Measurements from ENCODE around the gene MSI2. TPM values are rescaled to one million over a fixed set of nuclear protein-coding genes. Genes with fewer than 3 reads are reported as not detected.

Gene MSI2
- total RNA-seq, 2 experiments from 2014 or later, result 59.6 to 61.7 TPM

GRCh38 chr17:57251211-57251787 is 5.0 kb upstream of the MSI2 start:
- POLR2A ChIA-PET, result interaction anchor here (0.8 kb wide), 1 partner anchor 409 kb away, joined by 3 read pairs; no protein-coding TSS in a partner anchor
- no peak for TF ChIP-seq CTCF (IDR thresholded peaks at IDR 0.05)
- Mint-ChIP-seq H3K9me3 (peaks cover 13% of the 10 kb centered on the region), H3K36me3 (ENCODE audit: low read depth) (no peaks in the 10 kb centered on the region), H3K4me1 (ENCODE audit: low read depth) (peaks cover 6% of the 10 kb centered on the region), H3K27ac (no peak overlapping the region), H3K4me3 (no peak overlapping the region), H3K27me3 (no peaks in the 10 kb centered on the region)
- intact Hi-C loops (cut with micrococcal nuclease), result no loop called here
- no peak for DNase-seq
- no peak for ATAC-seq
- CTCF ChIA-PET, result interaction anchor here (5.0 kb wide), 1 partner anchor 8 kb away, joined by 47 read pairs; no protein-coding TSS in a partner anchor

DNA sequence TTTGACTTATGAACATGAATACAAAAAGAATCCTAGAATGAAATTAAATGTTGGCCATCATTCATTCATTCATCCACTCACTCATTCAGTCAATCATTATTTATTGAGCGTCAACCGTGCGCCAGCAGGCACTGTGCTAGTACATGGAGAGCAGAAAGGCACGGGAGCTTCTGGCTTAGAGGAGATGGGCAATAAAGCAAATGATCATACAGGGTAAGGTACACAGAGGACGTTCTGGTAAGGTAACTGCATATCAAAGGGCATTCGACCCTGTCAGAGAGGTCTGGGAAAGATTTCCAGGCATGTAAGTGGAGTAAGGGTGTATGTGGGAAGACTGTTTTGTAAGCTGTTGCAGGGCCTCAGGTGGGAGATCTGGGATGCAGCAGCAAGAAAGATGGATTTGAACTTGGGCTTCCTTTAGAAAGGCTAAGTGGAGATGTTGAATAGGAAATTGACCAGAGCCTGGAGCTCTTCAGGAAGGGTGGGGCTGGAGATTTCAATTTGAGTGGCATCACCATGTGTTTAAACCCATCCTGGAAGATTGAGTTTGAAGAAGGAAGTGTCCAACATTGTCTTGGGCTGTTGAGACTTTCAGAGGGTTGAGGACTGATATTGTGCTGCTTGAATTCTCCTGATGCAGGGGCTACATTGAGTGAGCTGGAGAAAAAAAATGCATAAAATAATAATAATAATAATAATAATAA is 2.8 kb upstream of the MSI2 start:
- no peak overlapping the region for H3K4me3 Mint-ChIP-seq
- peaks cover 13% of the 10 kb centered on the region for H3K9me3 Mint-ChIP-seq
- ATAC-seq (no peak), DNase-seq (no peak)
- no peaks in the 10 kb centered on the region for H3K27me3 Mint-ChIP-seq
- POLR2A ChIA-PET, result interaction anchor here (1.2 kb wide), 1 partner anchor 31 kb away, joined by 3 read pairs; no protein-coding TSS in a partner anchor
- H3K4me1 Mint-ChIP-seq (ENCODE audit: low read depth), result peaks cover 11% of the 10 kb centered on the region
- intact Hi-C loops (cut with micrococcal nuclease), result no loop called here
- peaks cover 5% of the 10 kb centered on the region for H3K36me3 Mint-ChIP-seq (ENCODE audit: low read depth)
- CTCF ChIA-PET, result interaction anchor here (1.2 to 5.0 kb wide), 2 partner anchors 10 to 119 kb away, joined by 3 to 47 read pairs; no protein-coding TSS in a partner anchor
- no peak overlapping the region for H3K27ac Mint-ChIP-seq
- TF ChIP-seq CTCF (IDR thresholded peaks at IDR 0.05), result no peak

- no peaks in the 10 kb centered on the region for H3K27me3 Mint-ChIP-seq
- POLR2A ChIA-PET, result no interaction called here
- peak overlapping the region; percentile 80 for H3K4me3 Mint-ChIP-seq
- CTCF ChIA-PET, result interaction anchor here (5.0 kb wide), 1 partner anchor 12 kb away, joined by 47 read pairs; no protein-coding TSS in a partner anchor
- peaks cover 19% of the 10 kb centered on the region for H3K36me3 Mint-ChIP-seq (ENCODE audit: low read depth)
- intact Hi-C loops (cut with micrococcal nuclease), result no loop called here
- H3K4me1 Mint-ChIP-seq (ENCODE audit: low read depth), result peaks cover 29% of the 10 kb centered on the region
- no peak for DNase-seq
- H3K9me3 Mint-ChIP-seq, result peaks cover 7% of the 10 kb centered on the region
- ATAC-seq, result no peak
- peak overlapping the region; percentile 80 for H3K27ac Mint-ChIP-seq
- TF ChIP-seq CTCF (IDR thresholded peaks at IDR 0.05), result no peak
Observed at GRCh38 chr17:57255182-57255775, 1.0 kb upstream of the MSI2 start.

DNA sequence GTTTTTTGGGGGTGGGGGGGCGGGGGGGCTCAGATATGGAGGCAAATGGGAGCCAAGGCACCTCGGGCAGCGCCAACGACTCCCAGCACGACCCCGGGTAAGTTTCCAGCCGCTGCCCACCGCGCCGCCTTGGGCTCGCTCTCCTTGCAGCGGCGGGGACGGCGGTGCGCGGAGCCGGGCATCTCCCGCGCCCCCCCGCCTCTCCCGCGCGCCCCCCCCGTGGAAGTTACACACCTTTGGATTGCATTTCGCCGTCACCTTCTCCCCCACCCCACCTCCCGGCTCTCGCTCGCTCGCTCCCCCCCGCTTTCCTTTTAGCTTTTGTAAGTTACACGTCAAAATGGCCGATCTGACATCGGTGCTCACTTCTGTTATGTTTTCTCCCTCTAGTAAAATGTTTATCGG is 387 bp downstream of the MSI2 start:
- Mint-ChIP-seq H3K27me3 (no peaks in the 10 kb centered on the region), H3K4me3 (peak overlapping the region; percentile 83), H3K4me1 (ENCODE audit: low read depth) (peaks cover 43% of the 10 kb centered on the region), H3K36me3 (ENCODE audit: low read depth) (peaks cover 30% of the 10 kb centered on the region), H3K27ac (peak overlapping the region; percentile 95), H3K9me3 (no peaks in the 10 kb centered on the region)
- ChIA-PET POLR2A (interaction anchor here (0.9 to 1.2 kb wide), 8 partner anchors 9 to 750 kb away, joined by 3 to 5 read pairs (median 4); partner anchors contain the start of gene SRSF1), CTCF (interaction anchor here (0.9 to 6.1 kb wide), 4 partner anchors 13 to 347 kb away, joined by 3 to 54 read pairs (median 4); no protein-coding TSS in a partner anchor)
- intact Hi-C loops (cut with micrococcal nuclease), result no loop called here
- DNase-seq (peak; percentile 64), ATAC-seq (peak; percentile 10)
- no peak for TF ChIP-seq CTCF (IDR thresholded peaks at IDR 0.05)

Data from activated CD8-positive, alpha-beta T cell treated with anti-CD3 and anti-CD28 coated beads for 36 hours (primary cell).